Measurements from ENCODE around the gene NAT9.

DNA sequence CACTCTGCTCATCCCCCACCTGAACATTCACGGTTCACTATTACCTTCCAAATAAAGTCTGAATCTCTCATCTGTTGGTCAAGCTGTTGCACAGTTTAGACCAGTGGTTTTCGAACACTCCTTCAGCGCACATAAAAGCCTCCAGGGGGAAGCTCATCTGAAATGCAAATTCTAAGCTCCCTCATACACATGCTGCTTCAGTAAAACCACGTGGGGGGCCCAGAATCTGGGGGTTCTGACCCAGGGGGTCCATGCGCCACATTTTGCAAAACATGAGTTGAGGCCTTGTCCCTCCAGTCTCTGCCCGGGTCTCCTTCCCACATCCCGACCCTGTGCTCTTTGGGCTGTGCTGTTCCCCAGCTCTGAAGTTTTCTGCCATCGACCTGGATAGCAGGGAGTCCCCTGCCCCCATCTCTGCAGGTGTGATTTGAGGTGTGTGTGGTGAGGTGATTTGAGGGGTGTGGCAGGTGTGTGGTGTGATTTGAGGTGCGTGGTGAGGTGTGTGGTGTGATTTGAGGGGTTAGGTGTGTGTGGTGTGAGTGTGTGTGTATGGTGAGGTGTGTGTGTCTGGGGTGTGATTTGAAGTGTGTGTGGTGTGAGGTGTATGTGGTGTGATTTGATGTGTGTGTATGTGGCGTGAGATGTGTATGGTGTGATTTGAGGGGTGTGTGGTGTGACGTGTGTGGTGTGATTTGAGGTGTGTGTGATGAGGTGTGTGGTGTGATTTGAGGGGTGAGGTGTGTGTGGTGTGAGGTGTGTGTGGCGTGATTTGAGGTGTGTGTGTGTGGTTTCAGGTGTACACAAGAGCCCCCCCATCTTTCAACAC, 43.9 kb downstream of the NAT9 start:
- TF ChIP-seq, protein P1, sequence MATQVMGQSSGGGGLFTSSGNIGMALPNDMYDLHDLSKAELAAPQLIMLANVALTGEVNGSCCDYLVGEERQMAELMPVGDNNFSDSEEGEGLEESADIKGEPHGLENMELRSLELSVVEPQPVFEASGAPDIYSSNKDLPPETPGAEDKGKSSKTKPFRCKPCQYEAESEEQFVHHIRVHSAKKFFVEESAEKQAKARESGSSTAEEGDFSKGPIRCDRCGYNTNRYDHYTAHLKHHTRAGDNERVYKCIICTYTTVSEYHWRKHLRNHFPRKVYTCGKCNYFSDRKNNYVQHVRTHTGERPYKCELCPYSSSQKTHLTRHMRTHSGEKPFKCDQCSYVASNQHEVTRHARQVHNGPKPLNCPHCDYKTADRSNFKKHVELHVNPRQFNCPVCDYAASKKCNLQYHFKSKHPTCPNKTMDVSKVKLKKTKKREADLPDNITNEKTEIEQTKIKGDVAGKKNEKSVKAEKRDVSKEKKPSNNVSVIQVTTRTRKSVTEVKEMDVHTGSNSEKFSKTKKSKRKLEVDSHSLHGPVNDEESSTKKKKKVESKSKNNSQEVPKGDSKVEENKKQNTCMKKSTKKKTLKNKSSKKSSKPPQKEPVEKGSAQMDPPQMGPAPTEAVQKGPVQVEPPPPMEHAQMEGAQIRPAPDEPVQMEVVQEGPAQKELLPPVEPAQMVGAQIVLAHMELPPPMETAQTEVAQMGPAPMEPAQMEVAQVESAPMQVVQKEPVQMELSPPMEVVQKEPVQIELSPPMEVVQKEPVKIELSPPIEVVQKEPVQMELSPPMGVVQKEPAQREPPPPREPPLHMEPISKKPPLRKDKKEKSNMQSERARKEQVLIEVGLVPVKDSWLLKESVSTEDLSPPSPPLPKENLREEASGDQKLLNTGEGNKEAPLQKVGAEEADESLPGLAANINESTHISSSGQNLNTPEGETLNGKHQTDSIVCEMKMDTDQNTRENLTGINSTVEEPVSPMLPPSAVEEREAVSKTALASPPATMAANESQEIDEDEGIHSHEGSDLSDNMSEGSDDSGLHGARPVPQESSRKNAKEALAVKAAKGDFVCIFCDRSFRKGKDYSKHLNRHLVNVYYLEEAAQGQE (IDR thresholded peaks at IDR 0.05; ENCODE audit: unreplicated experiment): no peak
- TF ChIP-seq, protein P2, sequence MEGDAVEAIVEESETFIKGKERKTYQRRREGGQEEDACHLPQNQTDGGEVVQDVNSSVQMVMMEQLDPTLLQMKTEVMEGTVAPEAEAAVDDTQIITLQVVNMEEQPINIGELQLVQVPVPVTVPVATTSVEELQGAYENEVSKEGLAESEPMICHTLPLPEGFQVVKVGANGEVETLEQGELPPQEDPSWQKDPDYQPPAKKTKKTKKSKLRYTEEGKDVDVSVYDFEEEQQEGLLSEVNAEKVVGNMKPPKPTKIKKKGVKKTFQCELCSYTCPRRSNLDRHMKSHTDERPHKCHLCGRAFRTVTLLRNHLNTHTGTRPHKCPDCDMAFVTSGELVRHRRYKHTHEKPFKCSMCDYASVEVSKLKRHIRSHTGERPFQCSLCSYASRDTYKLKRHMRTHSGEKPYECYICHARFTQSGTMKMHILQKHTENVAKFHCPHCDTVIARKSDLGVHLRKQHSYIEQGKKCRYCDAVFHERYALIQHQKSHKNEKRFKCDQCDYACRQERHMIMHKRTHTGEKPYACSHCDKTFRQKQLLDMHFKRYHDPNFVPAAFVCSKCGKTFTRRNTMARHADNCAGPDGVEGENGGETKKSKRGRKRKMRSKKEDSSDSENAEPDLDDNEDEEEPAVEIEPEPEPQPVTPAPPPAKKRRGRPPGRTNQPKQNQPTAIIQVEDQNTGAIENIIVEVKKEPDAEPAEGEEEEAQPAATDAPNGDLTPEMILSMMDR (conservative IDR thresholded peaks at IDR 0.05; ENCODE audit: low read depth in 2 of 2): no peak
- TF ChIP-seq EZH2 (IDR thresholded peaks at IDR 0.05; ENCODE audit: low read depth, unreplicated experiment) (no peak), POLR2AphosphoS5 (IDR thresholded peaks at IDR 0.05; ENCODE audit: low read depth) (no peak), EZH2phosphoT487 (IDR thresholded peaks at IDR 0.05; ENCODE audit: unreplicated experiment) (no peak), NANOG (IDR thresholded peaks at IDR 0.05; ENCODE audit: borderline replicate concordance) (no peak)
- TF ChIP-seq, protein P3, sequence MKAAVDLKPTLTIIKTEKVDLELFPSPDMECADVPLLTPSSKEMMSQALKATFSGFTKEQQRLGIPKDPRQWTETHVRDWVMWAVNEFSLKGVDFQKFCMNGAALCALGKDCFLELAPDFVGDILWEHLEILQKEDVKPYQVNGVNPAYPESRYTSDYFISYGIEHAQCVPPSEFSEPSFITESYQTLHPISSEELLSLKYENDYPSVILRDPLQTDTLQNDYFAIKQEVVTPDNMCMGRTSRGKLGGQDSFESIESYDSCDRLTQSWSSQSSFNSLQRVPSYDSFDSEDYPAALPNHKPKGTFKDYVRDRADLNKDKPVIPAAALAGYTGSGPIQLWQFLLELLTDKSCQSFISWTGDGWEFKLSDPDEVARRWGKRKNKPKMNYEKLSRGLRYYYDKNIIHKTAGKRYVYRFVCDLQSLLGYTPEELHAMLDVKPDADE (IDR thresholded peaks at IDR 0.05): no peak
